PC-3 (cell line): Measurements from ENCODE around the gene DRG2. TPM values are rescaled to one million over a fixed set of nuclear protein-coding genes. Genes with fewer than 3 reads are reported as not detected.

Source experiments
- ATAC-seq: fragments of 200-7000 bp; cut with Tn5 transposase; 2 replicates; pipeline ENCODE4 v1.9.1; 2020; ENCODE audit warnings: mild to moderate bottlenecking, moderate library complexity
- BruUV-seq: library from RNA; stranded (reverse); fragments of 400-500 nt; replicated peaks from 2 replicates; lab custom pipeline; 2021; lab: Mats Ljungman, UMichigan
- CTCF ChIA-PET: fragments of 300-600 bp; sonication (Branson Sonifier 250); formaldehyde crosslinking; loops from one replicate; lab custom pipeline; 2022; ENCODE audit warnings: antibody characterized with exemption; lab: Charles Lee
- POLR2A ChIA-PET: fragments of 300-600 bp; sonication (Branson Sonifier 250); formaldehyde crosslinking; loops from one replicate; lab custom pipeline; 2022; ENCODE audit warnings: antibody characterized with exemption; ENCODE audit not compliant: unreplicated experiment; lab: Charles Lee
- DNase-seq: peaks from one replicate; pipeline ENCODE4 v3.0.0-alpha.2; 2015
- H2AFZ ChIP-seq: fragments of 300-600 bp; sonication (generic); 2 replicates; pipeline ENCODE4 v1.6.0; 2016; ENCODE audit warnings: antibody characterized with exemption, low read length
- H3F3A ChIP-seq: fragments of 300-600 bp; sonication (generic); one replicate; pipeline ENCODE4 v1.6.0; 2017; ENCODE audit warnings: antibody characterized with exemption, low read length, control low read depth, mild to moderate bottlenecking; ENCODE audit not compliant: unreplicated experiment
- H3K27ac ChIP-seq: fragments of 300-600 bp; sonication (generic); 2 replicates; pipeline ENCODE4 v1.5.1; 2016; ENCODE audit warnings: mild to moderate bottlenecking, low read length
- H3K27me3 ChIP-seq: fragments of 300-600 bp; sonication (generic); 2 replicates; pipeline ENCODE4 v1.6.1; 2016; ENCODE audit warnings: low read length, mixed read lengths
- H3K36me3 ChIP-seq: fragments of 300-600 bp; sonication (generic); 2 replicates; pipeline ENCODE4 v1.6.1; 2016; ENCODE audit warnings: low read depth, mixed run types, low read length, mixed read lengths
- H3K4me1 ChIP-seq: fragments of 300-600 bp; sonication (generic); 2 replicates; pipeline ENCODE4 v1.5.1; 2016; ENCODE audit warnings: low read length; ENCODE audit not compliant: insufficient read depth
- H3K4me2 ChIP-seq: fragments of 300-600 bp; sonication (generic); 2 replicates; pipeline ENCODE4 v1.6.0; 2016; ENCODE audit warnings: low read length
- H3K4me3 ChIP-seq: fragments of 300-600 bp; sonication (generic); 2 replicates; pipeline ENCODE4 v1.5.1; 2016; ENCODE audit warnings: mild to moderate bottlenecking, low read length, mixed read lengths
- H3K79me2 ChIP-seq: fragments of 300-600 bp; sonication (generic); 2 replicates; pipeline ENCODE4 v1.6.1; 2017; ENCODE audit warnings: low read length, mixed read lengths
- H3K9ac ChIP-seq: fragments of 300-600 bp; sonication (generic); 2 replicates; pipeline ENCODE4 v1.6.0; 2016; ENCODE audit warnings: mild to moderate bottlenecking, low read length
- H3K9me2 ChIP-seq: fragments of 300-600 bp; sonication (generic); replicated peaks from 2 replicates; pipeline ENCODE4 v1.6.1; 2016; ENCODE audit warnings: mixed run types, low read length, mixed read lengths
- H3K9me3 ChIP-seq: fragments of 300-600 bp; sonication (generic); 2 replicates; pipeline ENCODE4 v1.6.1; 2016; ENCODE audit warnings: low read length, mixed read lengths
- H4K20me1 ChIP-seq: fragments of 300-600 bp; sonication (generic); 2 replicates; pipeline ENCODE4 v1.6.1; 2016; ENCODE audit warnings: low read length, mixed read lengths
- EZH2 ChIP-seq: fragments of 300-600 bp; sonication (generic); IDR thresholded peaks from one replicate; pipeline ENCODE4 v1.6.1; 2017; ENCODE audit warnings: antibody characterized with exemption, mild to moderate bottlenecking, low read length; ENCODE audit not compliant: unreplicated experiment
- EZH2phosphoT487 ChIP-seq: fragments of 300-600 bp; sonication (generic); IDR thresholded peaks from 2 replicates; pipeline ENCODE4 v1.6.1; 2018; ENCODE audit warnings: mild to moderate bottlenecking, antibody characterized with exemption, low read length, borderline replicate concordance
- intact Hi-C: fragments of 100-400 bp; cut with micrococcal nuclease; formaldehyde crosslinking; loops from 2 replicates; pipeline ENCODE4 v1.9.0; 2023
- total RNA-seq: library from RNA; depleted of rRNA; stranded (reverse); fragments of >200 nt; gene quantifications from 2 replicates; pipeline ENCODE4 v1.2.3, GENCODE V29; 2014
- TF ChIP-seq, protein P1 (sequence below): fragments of 300-600 bp; sonication (generic); conservative IDR thresholded peaks from 2 replicates; pipeline ENCODE4 v1.5.1; 2017; ENCODE audit warnings: antibody characterized with exemption, low read depth, mild to moderate bottlenecking, low read length

Gene DRG2
- total RNA-seq, 1 experiment from 2014 or later = 102 TPM

DNA sequence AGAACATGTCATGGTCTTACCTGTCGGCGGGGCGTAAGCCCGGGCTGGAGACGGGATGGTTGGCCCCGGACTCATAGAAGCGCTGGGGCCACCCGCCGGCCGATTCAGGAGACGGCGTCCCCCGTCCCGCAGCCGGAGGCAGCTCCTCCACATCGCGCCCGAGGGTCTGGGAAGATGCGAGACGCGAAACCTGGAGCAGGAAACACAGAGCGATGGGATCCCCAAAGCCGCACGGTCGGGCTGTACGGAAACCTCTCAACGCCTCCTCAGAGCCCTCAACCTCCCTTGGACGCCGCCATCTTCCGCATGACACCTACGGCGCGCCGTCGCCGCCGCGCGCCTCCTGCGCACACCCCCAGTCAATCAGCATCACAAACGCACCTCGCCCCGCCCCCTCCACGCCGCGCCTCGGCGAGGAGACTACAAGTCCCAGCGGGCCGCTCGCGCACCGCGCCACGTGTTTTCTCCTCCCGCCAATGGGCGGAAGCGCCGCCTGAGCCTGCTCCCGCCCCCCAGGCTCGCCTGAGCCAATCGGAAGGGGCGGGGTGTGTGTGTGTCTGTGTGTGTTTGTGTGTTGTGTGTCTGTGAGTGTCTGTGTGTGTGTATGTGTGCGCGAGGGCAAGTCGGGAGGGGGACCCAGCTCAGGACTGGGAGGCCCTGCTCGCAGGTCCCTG lies 48.8 kb upstream of the DRG2 start, which contains the start of the genes ATPAF2 and GID4:
Gene ATPAF2, minus strand, starts transcription at position 308 of the 674 bp plus-strand sequence. Its CDS starts 155 bp downstream, at position 153.
Gene GID4, plus strand, starts transcription at position 548 of the 674 bp plus-strand sequence. Its CDS starts 57 bp downstream, at position 605.
- H3K27ac ChIP-seq = no peak within 1 kb of the TSS; the same call in 1 of the 2 replicates
- H4K20me1 ChIP-seq = no peaks in the 10 kb centered on the region
- ATAC-seq (peak; percentile 90), DNase-seq (peak; percentile 100)
- H2AFZ ChIP-seq = peak within 1 kb of the TSS; percentile 92
- TF ChIP-seq, protein P1, sequence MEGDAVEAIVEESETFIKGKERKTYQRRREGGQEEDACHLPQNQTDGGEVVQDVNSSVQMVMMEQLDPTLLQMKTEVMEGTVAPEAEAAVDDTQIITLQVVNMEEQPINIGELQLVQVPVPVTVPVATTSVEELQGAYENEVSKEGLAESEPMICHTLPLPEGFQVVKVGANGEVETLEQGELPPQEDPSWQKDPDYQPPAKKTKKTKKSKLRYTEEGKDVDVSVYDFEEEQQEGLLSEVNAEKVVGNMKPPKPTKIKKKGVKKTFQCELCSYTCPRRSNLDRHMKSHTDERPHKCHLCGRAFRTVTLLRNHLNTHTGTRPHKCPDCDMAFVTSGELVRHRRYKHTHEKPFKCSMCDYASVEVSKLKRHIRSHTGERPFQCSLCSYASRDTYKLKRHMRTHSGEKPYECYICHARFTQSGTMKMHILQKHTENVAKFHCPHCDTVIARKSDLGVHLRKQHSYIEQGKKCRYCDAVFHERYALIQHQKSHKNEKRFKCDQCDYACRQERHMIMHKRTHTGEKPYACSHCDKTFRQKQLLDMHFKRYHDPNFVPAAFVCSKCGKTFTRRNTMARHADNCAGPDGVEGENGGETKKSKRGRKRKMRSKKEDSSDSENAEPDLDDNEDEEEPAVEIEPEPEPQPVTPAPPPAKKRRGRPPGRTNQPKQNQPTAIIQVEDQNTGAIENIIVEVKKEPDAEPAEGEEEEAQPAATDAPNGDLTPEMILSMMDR = 0 out of 2 replicates have a peak, but pooled peaks have one; percentile 25
- no peak for TF ChIP-seq EZH2
- peak within 1 kb of the TSS; percentile 84 for H3K9ac ChIP-seq
- ChIA-PET POLR2A (no interaction called here), CTCF (no interaction called here)
- BruUV-seq = no TSS peak
- H3K4me1 ChIP-seq = peaks cover 33% of the 10 kb centered on the region
- H3F3A ChIP-seq = no peaks in the 10 kb centered on the region
- H3K4me3 ChIP-seq = peak within 1 kb of the TSS; percentile 79
- H3K36me3 ChIP-seq = no peaks in the 10 kb centered on the region
- no peaks in the 10 kb centered on the region for H3K9me2 ChIP-seq
- peak within 1 kb of the TSS; percentile 100 for H3K4me2 ChIP-seq
- intact Hi-C loops = no loop called here
- peaks cover 87% of the 10 kb centered on the region for H3K79me2 ChIP-seq
- no peaks in the 10 kb centered on the region for H3K9me3 ChIP-seq
- no peaks in the 10 kb centered on the region for H3K27me3 ChIP-seq

DNA sequence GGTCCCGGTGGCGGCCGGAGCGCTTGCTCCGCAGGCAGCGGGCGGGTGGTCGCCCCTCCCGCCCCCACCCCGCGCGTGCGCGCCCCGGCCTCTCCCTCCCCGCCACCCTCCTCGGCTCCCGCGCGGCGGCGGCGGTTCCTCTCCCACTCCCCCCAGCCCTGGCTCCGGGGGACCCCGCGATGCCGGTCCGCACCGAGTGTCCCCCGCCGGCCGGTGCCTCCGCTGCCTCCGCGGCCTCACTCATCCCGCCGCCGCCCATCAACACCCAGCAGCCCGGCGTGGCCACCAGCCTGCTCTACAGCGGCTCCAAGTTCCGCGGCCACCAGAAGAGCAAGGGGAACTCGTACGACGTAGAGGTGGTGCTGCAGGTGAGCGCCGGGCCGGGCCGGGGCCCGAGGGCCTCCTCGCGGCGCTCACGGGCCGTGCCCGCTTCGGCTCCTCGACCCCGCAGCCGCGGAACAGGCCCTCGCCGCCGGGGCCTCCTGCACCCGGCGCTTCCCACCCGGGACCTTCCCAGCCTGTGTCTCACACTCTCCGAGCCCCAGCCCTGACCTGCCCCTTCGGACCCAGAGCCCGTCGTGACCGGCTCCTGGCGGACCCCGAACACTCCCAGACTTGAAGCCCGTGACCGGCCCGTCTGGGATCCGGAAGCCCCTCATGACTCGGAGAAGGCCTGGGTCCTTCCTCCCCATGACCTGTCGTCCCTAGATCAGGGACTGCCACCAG lies 48.0 kb upstream of the DRG2 start:
- no TSS peak for BruUV-seq
- Histone ChIP-seq H3K9ac (peak overlapping the region; percentile 84), H4K20me1 (no peaks in the 10 kb centered on the region), H3K9me2 (no peaks in the 10 kb centered on the region), H3F3A (no peaks in the 10 kb centered on the region), H3K27me3 (no peaks in the 10 kb centered on the region), H3K4me3 (peak overlapping the region; percentile 79), H2AFZ (peak overlapping the region; percentile 92), H3K4me2 (peak overlapping the region; percentile 100), H3K79me2 (peaks cover 80% of the 10 kb centered on the region), H3K36me3 (no peaks in the 10 kb centered on the region), H3K4me1 (peaks cover 33% of the 10 kb centered on the region), H3K27ac (no peak overlapping the region; the same call in 1 of the 2 replicates), H3K9me3 (no peaks in the 10 kb centered on the region)
- intact Hi-C loops = no loop called here
- TF ChIP-seq, protein P1 = no peak
- TF ChIP-seq EZH2phosphoT487 = no peak
- no peak for TF ChIP-seq EZH2
- CTCF ChIA-PET = no interaction called here
- DNase-seq (peak; percentile 37), ATAC-seq (peak; percentile 43)
- POLR2A ChIA-PET = no interaction called here
